CD8-positive, alpha-beta memory T cell (primary cell): ENCODE results near the gene NRN1L. TPM values are rescaled to one million over a fixed set of nuclear protein-coding genes. Genes with fewer than 3 reads are reported as not detected.
A peak's percentile ranks its signal among the peaks of the same experiment; 100 is the strongest.

Experiments used
- CTCF ChIA-PET: fragments of 350-600 bp; sonication (Branson Sonifier 250); formaldehyde crosslinking; loops from one replicate; lab custom pipeline; 2021; ENCODE audit warnings: antibody characterized with exemption; lab: Charles Lee
- POLR2A ChIA-PET: fragments of 350-600 bp; sonication (Branson Sonifier 250); formaldehyde crosslinking; loops from one replicate; lab custom pipeline; 2021; ENCODE audit warnings: antibody characterized with exemption; lab: Charles Lee
- DNase-seq, 5 donors: peaks; one replicate each; pipeline versions ENCODE4 v3.0.0 to v3.0.0-alpha.2; 2020 to 2022; ENCODE audit warnings: mixed read lengths in 1 of 5
- H3K27ac ChIP-seq: one replicate; pipeline ENCODE4 v1.7.0; 2013; ENCODE audit warnings: low read depth, mild to moderate bottlenecking, low read length, moderate library complexity
- H3K27me3 ChIP-seq: 2 replicates; pipeline ENCODE4 v1.7.0; 2013; ENCODE audit warnings: low read length, mild to moderate bottlenecking; ENCODE audit not compliant: insufficient read depth, poor library complexity, severe bottlenecking
- H3K36me3 ChIP-seq: 2 replicates; pipeline ENCODE4 v1.7.0; 2013; ENCODE audit warnings: mild to moderate bottlenecking, low read length, moderate library complexity; ENCODE audit not compliant: insufficient read depth
- H3K4me1 ChIP-seq: 2 replicates; pipeline ENCODE4 v1.7.0; 2013; ENCODE audit warnings: mild to moderate bottlenecking, low read length, moderate library complexity; ENCODE audit not compliant: insufficient read depth
- H3K4me3 ChIP-seq: 2 replicates; pipeline ENCODE4 v1.7.0; 2013; ENCODE audit warnings: mild to moderate bottlenecking, low read length
- H3K9me3 ChIP-seq: 2 replicates; pipeline ENCODE4 v1.7.0; 2013; ENCODE audit warnings: mild to moderate bottlenecking, low read length
- H3K27ac Mint-ChIP-seq, 8 donors: one replicate each; pipeline ENCODE4 v1.8.0; 2020 to 2021; ENCODE audit warnings: mixed read lengths in 8 of 8, mild to moderate bottlenecking in 6 of 8, inconsistent platforms in 3 of 8, moderate library complexity in 3 of 8
- H3K27me3 Mint-ChIP-seq, 2 donors: one replicate each; pipeline ENCODE4 v1.8.0; 2020 to 2021; ENCODE audit warnings: mixed read lengths in 2 of 2, mild to moderate bottlenecking in 1 of 2, moderate library complexity in 1 of 2
- H3K36me3 Mint-ChIP-seq, 3 donors: one replicate each; pipeline ENCODE4 v1.8.0; 2020 to 2021; ENCODE audit warnings: mixed read lengths in 3 of 3, inconsistent platforms in 1 of 3, mild to moderate bottlenecking in 1 of 3
- H3K4me1 Mint-ChIP-seq, 3 donors: one replicate each; pipeline ENCODE4 v1.8.0; 2020 to 2021; ENCODE audit warnings: mixed read lengths in 3 of 3, inconsistent platforms in 1 of 3, mild to moderate bottlenecking in 1 of 3
- H3K4me3 Mint-ChIP-seq, 7 donors: one replicate each; pipeline ENCODE4 v1.8.0; 2020 to 2021; ENCODE audit warnings: mixed read lengths in 7 of 7, mild to moderate bottlenecking in 6 of 7, moderate library complexity in 4 of 7, inconsistent platforms in 2 of 7
- H3K9me3 Mint-ChIP-seq, 5 donors: one replicate each; pipeline ENCODE4 v1.8.0; 2020 to 2022; ENCODE audit warnings: mixed read lengths in 5 of 5, mild to moderate bottlenecking in 3 of 5, moderate library complexity in 2 of 5, inconsistent platforms in 1 of 5
- polyA plus RNA-seq: library from polyadenylated mRNA; unstranded; fragments of 300-500 nt; fragmentation: Illumina TruSeq; gene quantifications from one replicate; pipeline ENCODE4 v1.2.3, GENCODE V29; 2021
- total RNA-seq, 2 experiments: library from RNA; stranded (reverse); gene quantifications; one replicate each; pipeline ENCODE4 v1.2.3, GENCODE V29; 2021

NRN1L gene
- total and polyA plus RNA-seq, 3 experiments from 2014 or later, result 0.83 to 0.97 TPM; not detected in 1

- Histone ChIP-seq H3K36me3 (peaks cover 32% of the 10 kb centered on the region), H3K27me3 (no peaks in the 10 kb centered on the region), H3K27ac (no peak overlapping the region), H3K4me1 (peaks cover 25% of the 10 kb centered on the region), H3K4me3 (no peak overlapping the region), H3K9me3 (no peaks in the 10 kb centered on the region)
- Mint-ChIP-seq H3K27me3 (peaks cover 0 to 3% of the 10 kb centered on the region in 2 donors), H3K27ac (peak overlapping the region in 6 of 8 donors; percentile 35 to 98 (median 82)), H3K9me3 (no peaks in the 10 kb centered on the region), H3K36me3 (peaks cover 0 to 65% (median 4%) of the 10 kb centered on the region in 3 donors), H3K4me3 (peak overlapping the region in 1 of 7 donors; percentile 68), H3K4me1 (peaks cover 25 to 39% (median 25%) of the 10 kb centered on the region in 3 donors)
- ChIA-PET POLR2A (interaction anchor here (0.8 kb wide), 1 partner anchor 43 kb away, joined by 3 read pairs; no protein-coding TSS in a partner anchor), CTCF (interaction anchor here (0.6 to 2.4 kb wide), 3 partner anchors 117 to 707 kb away, joined by 3 to 7 read pairs (median 5); partner anchors contain the start of gene TMEM208)
- DNase-seq, result no peak
Measured at GRCh38 chr16:67933805-67934204, 49.1 kb downstream of the NRN1L start.

DNA sequence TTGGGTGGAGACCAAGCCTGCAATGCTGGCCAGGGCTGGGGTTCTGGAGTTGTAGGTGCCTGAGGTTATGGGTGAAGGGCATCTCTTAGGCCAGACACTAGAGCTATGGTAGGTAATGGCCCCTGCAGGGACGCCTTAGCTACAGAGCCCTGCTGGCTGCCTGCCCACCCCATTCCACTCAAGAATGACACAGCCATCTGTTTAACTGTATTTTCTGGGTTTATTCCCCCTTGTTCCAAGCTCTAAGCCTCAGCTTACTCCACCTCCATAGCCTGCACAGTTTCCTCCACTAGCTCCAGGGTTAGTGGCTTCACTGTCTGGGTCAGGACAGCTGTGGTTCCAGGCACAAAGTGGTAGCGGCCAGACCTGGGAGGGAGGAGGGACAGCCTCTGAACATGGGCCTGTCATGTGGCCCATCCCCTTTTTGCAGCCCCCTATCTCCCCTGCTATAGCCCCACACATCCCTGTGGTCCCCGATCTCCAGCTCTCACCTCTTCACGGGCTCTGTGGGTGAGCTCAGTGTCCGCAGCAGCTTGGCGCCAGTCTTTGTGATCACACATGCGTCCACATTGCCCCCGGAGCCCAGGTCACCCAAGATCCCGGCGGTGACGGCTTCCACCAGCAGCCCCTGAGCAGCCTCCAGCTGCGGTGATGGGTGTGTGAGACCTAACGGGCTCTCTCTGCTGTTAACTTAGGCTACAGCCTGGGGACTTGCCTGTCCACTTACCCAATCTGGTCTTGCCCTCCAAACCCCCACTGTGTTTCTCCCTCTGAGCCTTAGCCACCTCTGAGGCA lies 49.8 kb downstream of the NRN1L start:
- peak overlapping the region; percentile 97 for H3K4me3 ChIP-seq
- H3K36me3 Mint-ChIP-seq, result peaks cover 0 to 64% (median 4%) of the 10 kb centered on the region in 3 donors
- H3K9me3 Mint-ChIP-seq, result no peaks in the 10 kb centered on the region
- peaks cover 0 to 3% of the 10 kb centered on the region in 2 donors for H3K27me3 Mint-ChIP-seq
- CTCF ChIA-PET, result interaction anchor here (0.6 to 3.1 kb wide), 6 partner anchors 51 to 708 kb away, joined by 3 to 8 read pairs (median 4); partner anchors contain the start of genes DDX28, DUS2 and TMEM208
- POLR2A ChIA-PET, result interaction anchor here (0.8 to 3.1 kb wide), 4 partner anchors 32 to 150 kb away, joined by 3 to 18 read pairs (median 8); partner anchors contain the start of gene NFATC3
- peaks cover 25 to 44% (median 25%) of the 10 kb centered on the region in 3 donors for H3K4me1 Mint-ChIP-seq
- peaks cover 29% of the 10 kb centered on the region for H3K4me1 ChIP-seq
- H3K9me3 ChIP-seq, result no peaks in the 10 kb centered on the region
- no peaks in the 10 kb centered on the region for H3K27me3 ChIP-seq
- peak overlapping the region; percentile 87 for H3K27ac ChIP-seq
- H3K36me3 ChIP-seq, result peaks cover 30% of the 10 kb centered on the region
- no peak for DNase-seq
- peak overlapping the region in 6 of 7 donors; percentile 43 to 100 (median 100) for H3K4me3 Mint-ChIP-seq
- peak overlapping the region; percentile 96 to 99 (median 98) for H3K27ac Mint-ChIP-seq

- POLR2A ChIA-PET, result interaction anchor here (0.7 to 3.1 kb wide), 13 partner anchors 32 to 372 kb away, joined by 3 to 18 read pairs (median 6); partner anchors contain the start of genes DDX28, DPEP2, DUS2 and GFOD2
Measured at GRCh38 chr16:67935101-67935401, 50.4 kb downstream of the NRN1L start.

DNA sequence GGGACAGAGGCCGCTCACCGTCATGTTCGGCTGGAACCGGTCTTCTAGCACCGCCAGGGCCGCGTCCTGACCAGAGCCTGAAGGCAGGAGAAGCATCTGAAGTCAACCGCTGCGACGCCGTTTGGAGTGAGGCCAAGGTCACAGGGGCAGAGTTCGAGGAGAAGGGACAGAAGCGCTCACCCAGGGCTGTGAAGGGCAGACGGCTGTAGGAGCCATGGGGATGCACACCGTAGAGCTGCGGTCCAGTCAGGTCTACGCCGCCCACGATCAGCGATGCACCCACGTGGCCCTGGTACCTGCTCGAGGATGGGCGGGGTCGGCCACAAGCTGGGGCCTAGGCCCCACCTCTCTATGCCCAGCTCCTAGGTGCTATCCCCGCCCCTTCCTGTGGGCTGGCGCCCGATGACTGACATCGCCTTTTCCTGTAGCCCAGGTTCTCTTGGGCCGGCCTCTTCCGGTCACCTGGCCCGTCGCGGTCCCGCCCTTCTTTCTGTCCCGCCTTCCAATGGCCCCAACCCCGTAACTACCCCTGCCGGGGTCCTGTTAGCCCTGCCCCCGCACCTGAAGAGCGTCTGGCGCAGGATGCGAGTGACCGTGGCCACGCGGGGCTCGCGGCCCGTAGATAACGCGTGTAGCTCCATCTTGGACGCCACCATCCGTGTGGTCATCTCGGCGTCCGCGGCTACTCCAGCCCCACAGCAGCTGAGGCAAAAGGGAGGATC lies 50.9 kb downstream of the NRN1L start:
- Histone ChIP-seq H3K36me3 (peaks cover 19% of the 10 kb centered on the region), H3K27me3 (no peaks in the 10 kb centered on the region), H3K9me3 (no peaks in the 10 kb centered on the region), H3K27ac (peak overlapping the region; percentile 87), H3K4me3 (peak overlapping the region; percentile 97), H3K4me1 (peaks cover 39% of the 10 kb centered on the region)
- Mint-ChIP-seq H3K4me3 (peak overlapping the region; percentile 100), H3K27me3 (peaks cover 0 to 3% of the 10 kb centered on the region in 2 donors), H3K27ac (peak overlapping the region; percentile 96 to 99 (median 98)), H3K36me3 (peaks cover 0 to 54% (median 4%) of the 10 kb centered on the region in 3 donors), H3K4me1 (peaks cover 34 to 54% (median 34%) of the 10 kb centered on the region in 3 donors), H3K9me3 (no peaks in the 10 kb centered on the region)
- CTCF ChIA-PET, result interaction anchor here (0.9 to 3.1 kb wide), 12 partner anchors 13 to 415 kb away, joined by 3 to 8 read pairs (median 4); partner anchors contain the start of genes DDX28, DUS2 and EDC4
- peak; percentile 90 to 97 (median 95) for DNase-seq
- POLR2A ChIA-PET, result interaction anchor here (0.5 to 3.1 kb wide), 17 partner anchors 31 to 900 kb away, joined by 3 to 18 read pairs (median 4); partner anchors contain the start of genes DDX28, DPEP2, DUS2 and GFOD2

More at GRCh38 chr16:67935101-67935401, 50.4 kb downstream of the NRN1L start:
- no peaks in the 10 kb centered on the region for H3K27me3 ChIP-seq
- H3K27me3 Mint-ChIP-seq, result peaks cover 0 to 3% of the 10 kb centered on the region in 2 donors
- peak overlapping the region; percentile 87 for H3K27ac ChIP-seq
- peaks cover 0 to 59% (median 4%) of the 10 kb centered on the region in 3 donors for H3K36me3 Mint-ChIP-seq
- H3K27ac Mint-ChIP-seq, result peak overlapping the region; percentile 96 to 99 (median 98)
- no peak for DNase-seq
- H3K4me1 Mint-ChIP-seq, result peaks cover 28 to 49% (median 29%) of the 10 kb centered on the region in 3 donors
- H3K9me3 ChIP-seq, result no peaks in the 10 kb centered on the region
- CTCF ChIA-PET, result interaction anchor here (0.9 to 3.1 kb wide), 10 partner anchors 12 to 414 kb away, joined by 3 to 8 read pairs (median 4); partner anchors contain the start of genes DDX28, DUS2 and EDC4
- H3K4me1 ChIP-seq, result peaks cover 34% of the 10 kb centered on the region
- H3K4me3 ChIP-seq, result peak overlapping the region; percentile 97
- peak overlapping the region; percentile 100 for H3K4me3 Mint-ChIP-seq
- H3K9me3 Mint-ChIP-seq, result no peaks in the 10 kb centered on the region
- H3K36me3 ChIP-seq, result peaks cover 25% of the 10 kb centered on the region

Other genes with a start within 250 kb of the NRN1L start
- gene CARMIL2, start 239.7 kb upstream of the NRN1L start, total RNA-seq, result 100 to 1,000 TPM; 124 to 139 TPM
- gene CARMIL2, start 239.7 kb upstream of the NRN1L start, polyA plus RNA-seq, result 24.5 TPM
- 10 to 100 TPM; 79.1 to 81.7 TPM for gene ACD, start 224.6 kb upstream of the NRN1L start, total RNA-seq
- 55.6 TPM for gene ACD, start 224.6 kb upstream of the NRN1L start, polyA plus RNA-seq
- gene PARD6A, start 223.9 kb upstream of the NRN1L start, total RNA-seq, result 10 to 100 TPM; 16.7 to 18.3 TPM
- gene PARD6A, start 223.9 kb upstream of the NRN1L start, polyA plus RNA-seq, result 14.7 TPM
- 10 to 100 TPM; 15.1 to 15.6 TPM for gene ENKD1, start 218.1 kb upstream of the NRN1L start, total RNA-seq
- 1.7 TPM for gene ENKD1, start 218.1 kb upstream of the NRN1L start, polyA plus RNA-seq
- gene C16orf86, start 218.1 kb upstream of the NRN1L start, total RNA-seq, result 1 to 10 TPM in 1 of 2 experiments, under 1 TPM in 1; 0.79 to 1.9 TPM
- gene C16orf86, start 218.1 kb upstream of the NRN1L start, polyA plus RNA-seq, result 2.7 TPM
- 10 to 100 TPM; 21.3 to 23.7 TPM for gene GFOD2, start 165.6 kb upstream of the NRN1L start, total RNA-seq
- 11.2 TPM for gene GFOD2, start 165.6 kb upstream of the NRN1L start, polyA plus RNA-seq
- gene RANBP10, start 78.3 kb upstream of the NRN1L start, total RNA-seq, result 10 to 100 TPM; 18.9 to 20.0 TPM
- gene RANBP10, start 78.3 kb upstream of the NRN1L start, polyA plus RNA-seq, result 11.1 TPM
- gene TSNAXIP1, start 78.0 kb upstream of the NRN1L start, total RNA-seq, result 1 to 10 TPM; 1.2 to 1.5 TPM
- 0.13 TPM for gene TSNAXIP1, start 78.0 kb upstream of the NRN1L start, polyA plus RNA-seq
- 10 to 100 TPM; 52.6 to 55.1 TPM for gene THAP11, start 42.6 kb upstream of the NRN1L start, total RNA-seq
- gene THAP11, start 42.6 kb upstream of the NRN1L start, polyA plus RNA-seq, result 153 TPM
- gene NUTF2, start 38.0 kb upstream of the NRN1L start, total RNA-seq, result 100 to 1,000 TPM; 181 TPM
- gene NUTF2, start 38.0 kb upstream of the NRN1L start, polyA plus RNA-seq, result 129 TPM
- 10 to 100 TPM; 56.5 to 58.6 TPM for gene CENPT, start 37.2 kb upstream of the NRN1L start, total RNA-seq
- gene CENPT, start 37.2 kb upstream of the NRN1L start, polyA plus RNA-seq, result 14.3 TPM
- gene EDC4, start 11.8 kb upstream of the NRN1L start, total RNA-seq, result 100 to 1,000 TPM; 105 to 108 TPM
- gene EDC4, start 11.8 kb upstream of the NRN1L start, polyA plus RNA-seq, result 30.1 TPM
- gene PSKH1, start 8.4 kb downstream of the NRN1L start, total RNA-seq, result 10 to 100 TPM; 13.6 to 14.5 TPM
- 27.0 TPM for gene PSKH1, start 8.4 kb downstream of the NRN1L start, polyA plus RNA-seq
- gene CTRL, start 47.0 kb downstream of the NRN1L start, total RNA-seq, result 1 to 10 TPM; 4.1 to 4.9 TPM
- gene CTRL, start 47.0 kb downstream of the NRN1L start, polyA plus RNA-seq, result 1.5 TPM
- 100 to 1,000 TPM; 176 to 189 TPM for gene PSMB10, start 52.0 kb downstream of the NRN1L start, total RNA-seq
- gene PSMB10, start 52.0 kb downstream of the NRN1L start, polyA plus RNA-seq, result 518 TPM
- 10 to 100 TPM; 12.7 to 12.8 TPM for gene LCAT, start 59.2 kb downstream of the NRN1L start, total RNA-seq
- gene LCAT, start 59.2 kb downstream of the NRN1L start, polyA plus RNA-seq, result 0.74 TPM
- 10 to 100 TPM; 30.6 to 34.1 TPM for gene SLC12A4, start 83.8 kb downstream of the NRN1L start, total RNA-seq
- 5.1 TPM for gene SLC12A4, start 83.8 kb downstream of the NRN1L start, polyA plus RNA-seq
- gene DPEP3, start 95.6 kb downstream of the NRN1L start, total RNA-seq, result under 1 TPM; 0.18 TPM
- 0.10 TPM for gene DPEP3, start 95.6 kb downstream of the NRN1L start, polyA plus RNA-seq
- gene DPEP2, start 114.6 kb downstream of the NRN1L start, total RNA-seq, result 1 to 10 TPM; 6.2 to 6.4 TPM
- 34.0 TPM for gene DPEP2, start 114.6 kb downstream of the NRN1L start, polyA plus RNA-seq
- gene DPEP2NB, start 131.0 kb downstream of the NRN1L start, total RNA-seq, result not detected
- gene DPEP2NB, start 131.0 kb downstream of the NRN1L start, polyA plus RNA-seq, result not detected
- 10 to 100 TPM; 28.3 to 29.2 TPM for gene DDX28, start 138.3 kb downstream of the NRN1L start, total RNA-seq
- gene DDX28, start 138.3 kb downstream of the NRN1L start, polyA plus RNA-seq, result 31.5 TPM
- gene DUS2, start 138.4 kb downstream of the NRN1L start, total RNA-seq, result 10 to 100 TPM; 31.3 to 32.2 TPM
- 15.3 TPM for gene DUS2, start 138.4 kb downstream of the NRN1L start, polyA plus RNA-seq
- gene NFATC3, start 200.5 kb downstream of the NRN1L start, total RNA-seq, result 10 to 100 TPM; 91.1 to 95.9 TPM
- 120 TPM for gene NFATC3, start 200.5 kb downstream of the NRN1L start, polyA plus RNA-seq